GM12801 (cell line): ENCODE results near the gene NR3C2.

ENCODE experiments used
- CTCF ChIP-seq: IDR thresholded peaks from one replicate; pipeline ENCODE4 v1.5.1; 2011; ENCODE audit warnings: control low read depth; ENCODE audit not compliant: insufficient read length; ENCODE audit errors: extremely low read depth

The NR3C2 gene

DNA sequence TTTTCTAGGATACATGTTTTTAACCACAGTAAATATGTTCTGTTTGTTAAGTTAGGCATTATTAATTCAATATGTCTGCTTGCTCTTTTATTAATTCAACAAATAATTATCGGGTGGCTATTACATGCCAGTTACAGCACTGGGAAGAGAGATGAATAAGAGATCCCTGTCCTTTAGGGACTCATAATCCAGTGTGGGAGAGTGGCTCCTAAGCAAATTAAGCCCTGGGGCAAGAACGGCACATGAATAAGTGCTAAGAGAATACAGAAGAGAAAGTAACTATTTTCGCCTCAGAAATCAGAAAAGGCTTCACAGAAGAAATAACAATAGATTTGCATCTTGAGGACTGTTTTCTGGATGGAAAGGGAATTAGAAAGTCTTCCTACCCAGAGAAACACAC is 236.7 kb downstream of the NR3C2 start:
- TF ChIP-seq CTCF: no peak

GRCh38 chr4:148204892-148205291 is 237.3 kb downstream of the NR3C2 start:
- TF ChIP-seq CTCF: no peak

DNA sequence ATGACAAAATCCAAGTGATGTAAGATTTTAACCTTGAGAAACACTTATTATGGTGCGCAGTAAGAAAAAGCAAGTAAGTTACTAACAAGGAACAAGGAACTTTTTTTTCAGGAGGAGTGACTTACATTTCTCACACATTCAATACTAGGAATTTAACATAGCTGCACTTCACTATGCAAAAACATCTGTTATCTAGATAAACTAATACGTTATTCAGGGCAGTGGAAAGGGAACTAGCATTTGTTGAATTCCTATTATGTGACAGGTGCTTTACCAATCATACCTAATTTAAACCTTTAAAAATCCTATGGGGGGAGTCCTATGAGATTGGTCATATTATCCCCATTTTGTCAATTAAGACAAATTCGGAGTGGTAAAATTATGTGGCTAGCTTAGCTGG is 238.0 kb downstream of the NR3C2 start:
- TF ChIP-seq CTCF: no peak

DNA sequence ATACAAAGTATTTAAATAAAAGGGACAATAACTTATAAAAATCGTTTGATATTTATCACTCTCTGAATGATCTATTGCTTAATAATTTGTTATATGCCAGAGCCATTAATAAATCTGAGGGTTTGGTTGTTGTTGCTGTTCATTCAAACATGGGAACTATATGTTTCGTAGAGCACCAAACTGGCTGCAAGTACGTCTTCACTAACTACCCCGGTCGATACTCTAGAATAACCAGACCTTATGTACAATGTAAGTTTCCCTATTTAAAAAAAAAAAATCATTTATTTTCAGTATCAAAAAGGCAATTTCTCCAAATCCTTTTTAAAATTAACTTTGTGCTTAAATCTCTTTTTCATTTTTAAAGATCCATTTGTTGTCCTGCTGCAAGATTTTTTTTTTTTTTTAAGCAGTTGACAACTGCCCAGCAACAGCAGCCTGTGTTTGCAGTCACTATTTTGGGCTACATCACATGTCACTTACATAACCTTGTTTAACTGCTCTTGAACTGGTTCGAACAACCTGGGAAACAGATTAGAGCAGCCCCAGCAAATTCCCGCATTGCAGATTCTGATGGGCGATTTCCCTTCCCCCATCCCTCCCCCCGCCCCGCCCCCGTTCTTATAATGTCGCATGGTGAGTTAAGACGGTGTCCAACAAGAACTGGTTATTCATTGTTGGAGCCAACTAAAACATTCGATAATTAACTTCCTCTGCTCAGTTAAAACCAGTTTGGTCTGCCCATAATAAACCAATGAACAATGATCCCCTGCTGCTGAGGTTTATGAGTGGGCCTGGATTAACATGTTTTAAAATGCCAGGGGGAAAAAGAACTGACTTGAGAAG is 238.9 kb downstream of the NR3C2 start:
- TF ChIP-seq CTCF: no peak

GRCh38 chr4:148200960-148201359 is 241.3 kb downstream of the NR3C2 start:
- TF ChIP-seq CTCF: no peak

GRCh38 chr4:148196164-148196563 is 246.1 kb downstream of the NR3C2 start:
- TF ChIP-seq CTCF: no peak

- no peak for TF ChIP-seq CTCF
Observed at GRCh38 chr4:148192526-148192925, 249.7 kb downstream of the NR3C2 start.

GRCh38 chr4:148184922-148185321 is 257.3 kb downstream of the NR3C2 start:
- TF ChIP-seq CTCF: no peak
